ENCODE data around the gene NEDD4L.

NEDD4L gene

GRCh38 chr18:58361212-58361611, 317.2 kb downstream of the NEDD4L start:
- H3K27me3 ChIP-seq (ENCODE audit: insufficient read depth, low read length), result no peaks in the 10 kb centered on the region
- no peak overlapping the region for H2BK5ac ChIP-seq (ENCODE audit: low read depth, low read length, poor library complexity)
- no peak overlapping the region for H2BK12ac ChIP-seq (ENCODE audit: low read length)
- no peak overlapping the region for H4K8ac ChIP-seq (ENCODE audit: low read depth, low read length)
- no peaks in the 10 kb centered on the region for H3K79me2 ChIP-seq (ENCODE audit: control insufficient read depth, insufficient read depth, low read length, poor library complexity)
- no peak overlapping the region for H2AK5ac ChIP-seq (ENCODE audit: low read length)
- peaks cover 4% of the 10 kb centered on the region for H3K79me1 ChIP-seq (ENCODE audit: low read length)
- no CpG with 5 or more reads among the region's 5 CpGs for WGBS (ENCODE audit: extremely low coverage, insufficient coverage, insufficient read length)
- H2AFZ ChIP-seq (ENCODE audit: insufficient read depth, low read length, poor library complexity), result no peak overlapping the region
- H3K4me3 ChIP-seq (ENCODE audit: low read depth, low read length), result no peak overlapping the region
- no peak for DNase-seq
- H3K4me2 ChIP-seq (ENCODE audit: low read length), result no peak overlapping the region
- H3K18ac ChIP-seq (ENCODE audit: low read length), result no peak overlapping the region
- H3K27ac ChIP-seq (ENCODE audit: low read depth, low read length), result no peak overlapping the region
- H3K4ac ChIP-seq (ENCODE audit: low read depth, low read length), result no peak overlapping the region
- H3K4me1 ChIP-seq (ENCODE audit: control insufficient read depth in 1 of 2, insufficient read depth in 2 of 2, low read length in 2 of 2), result no peaks in the 10 kb centered on the region
- H2BK120ac ChIP-seq (ENCODE audit: insufficient read depth, low read length, poor library complexity), result no peak overlapping the region
- no peak overlapping the region for H4K91ac ChIP-seq (ENCODE audit: low read depth, low read length)
- peaks cover 8 to 20% of the 10 kb centered on the region in 2 experiments for H3K36me3 ChIP-seq (ENCODE audit: control insufficient read depth in 1 of 2, insufficient read depth in 2 of 2, low read length in 2 of 2)
- no peak overlapping the region for H4K12ac ChIP-seq (ENCODE audit: low read depth, low read length)
- no peak overlapping the region for H3K14ac ChIP-seq (ENCODE audit: low read length)
- H3K9ac ChIP-seq (ENCODE audit: low read length), result no peak overlapping the region
- no peak overlapping the region for H3K23ac ChIP-seq (ENCODE audit: low read length)
- H3K9me3 ChIP-seq (ENCODE audit: insufficient read depth, low read depth, low read length), result no peaks in the 10 kb centered on the region

GRCh38 chr18:58362027-58362575, 318.1 kb downstream of the NEDD4L start:
- Histone ChIP-seq H2BK12ac (ENCODE audit: low read length) (no peak overlapping the region), H3K79me2 (ENCODE audit: control insufficient read depth, insufficient read depth, low read length, poor library complexity) (no peaks in the 10 kb centered on the region)

GRCh38 chr18:58362829-58363271, 318.8 kb downstream of the NEDD4L start:
- H3K4me3 ChIP-seq (ENCODE audit: low read depth, low read length), result no peak overlapping the region
- no peak overlapping the region for H2AFZ ChIP-seq (ENCODE audit: insufficient read depth, low read length, poor library complexity)
- H3K79me1 ChIP-seq (ENCODE audit: low read length), result peaks cover 4% of the 10 kb centered on the region
- H2BK120ac ChIP-seq (ENCODE audit: insufficient read depth, low read length, poor library complexity), result no peak overlapping the region
- no peak overlapping the region for H3K9ac ChIP-seq (ENCODE audit: low read length)
- H3K23ac ChIP-seq (ENCODE audit: low read length), result no peak overlapping the region
- no peak overlapping the region for H3K18ac ChIP-seq (ENCODE audit: low read length)
- H2AK5ac ChIP-seq (ENCODE audit: low read length), result no peak overlapping the region
- H3K27ac ChIP-seq (ENCODE audit: low read depth, low read length), result no peak overlapping the region
- H3K4me1 ChIP-seq (ENCODE audit: control insufficient read depth in 1 of 2, insufficient read depth in 2 of 2, low read length in 2 of 2), result no peaks in the 10 kb centered on the region
- no peak overlapping the region for H3K4me2 ChIP-seq (ENCODE audit: low read length)
- no peak overlapping the region for H2BK5ac ChIP-seq (ENCODE audit: low read depth, low read length, poor library complexity)
- no peaks in the 10 kb centered on the region for H3K27me3 ChIP-seq (ENCODE audit: insufficient read depth, low read length)
- H4K12ac ChIP-seq (ENCODE audit: low read depth, low read length), result no peak overlapping the region
- H3K79me2 ChIP-seq (ENCODE audit: control insufficient read depth, insufficient read depth, low read length, poor library complexity), result no peaks in the 10 kb centered on the region
- no peak overlapping the region for H2BK12ac ChIP-seq (ENCODE audit: low read length)
- H4K8ac ChIP-seq (ENCODE audit: low read depth, low read length), result no peak overlapping the region
- DNase-seq, result no peak
- no peak overlapping the region for H4K91ac ChIP-seq (ENCODE audit: low read depth, low read length)
- no peak overlapping the region for H3K4ac ChIP-seq (ENCODE audit: low read depth, low read length)
- no peaks in the 10 kb centered on the region for H3K9me3 ChIP-seq (ENCODE audit: insufficient read depth, low read depth, low read length)
- peaks cover 11 to 29% of the 10 kb centered on the region in 2 experiments for H3K36me3 ChIP-seq (ENCODE audit: control insufficient read depth in 1 of 2, insufficient read depth in 2 of 2, low read length in 2 of 2)
- no peak overlapping the region for H3K14ac ChIP-seq (ENCODE audit: low read length)
- WGBS (ENCODE audit: extremely low coverage, insufficient coverage, insufficient read length), result no CpG with 5 or more reads among the region's 2 CpGs

More at GRCh38 chr18:58362027-58362575, 318.1 kb downstream of the NEDD4L start:
- Histone ChIP-seq H3K4me1 (ENCODE audit: control insufficient read depth in 1 of 2, insufficient read depth in 2 of 2, low read length in 2 of 2) (no peaks in the 10 kb centered on the region), H3K27me3 (ENCODE audit: insufficient read depth, low read length) (no peaks in the 10 kb centered on the region), H3K9ac (ENCODE audit: low read length) (no peak overlapping the region), H4K12ac (ENCODE audit: low read depth, low read length) (no peak overlapping the region), H3K4ac (ENCODE audit: low read depth, low read length) (no peak overlapping the region), H3K23ac (ENCODE audit: low read length) (no peak overlapping the region), H3K36me3 (ENCODE audit: control insufficient read depth in 1 of 2, insufficient read depth in 2 of 2, low read length in 2 of 2) (peaks cover 11 to 28% of the 10 kb centered on the region in 2 experiments), H2AFZ (ENCODE audit: insufficient read depth, low read length, poor library complexity) (no peak overlapping the region), H3K79me1 (ENCODE audit: low read length) (peaks cover 4% of the 10 kb centered on the region), H2BK120ac (ENCODE audit: insufficient read depth, low read length, poor library complexity) (no peak overlapping the region), H3K4me3 (ENCODE audit: low read depth, low read length) (no peak overlapping the region), H3K9me3 (ENCODE audit: insufficient read depth, low read depth, low read length) (no peaks in the 10 kb centered on the region), H3K4me2 (ENCODE audit: low read length) (no peak overlapping the region), H3K27ac (ENCODE audit: low read depth, low read length) (no peak overlapping the region), H3K14ac (ENCODE audit: low read length) (no peak overlapping the region), H2BK5ac (ENCODE audit: low read depth, low read length, poor library complexity) (no peak overlapping the region), H4K8ac (ENCODE audit: low read depth, low read length) (no peak overlapping the region), H2AK5ac (ENCODE audit: low read length) (no peak overlapping the region), H4K91ac (ENCODE audit: low read depth, low read length) (no peak overlapping the region), H3K18ac (ENCODE audit: low read length) (no peak overlapping the region)
- DNase-seq, result peak in 1 of 2 donors; percentile 41
- WGBS (ENCODE audit: extremely low coverage, insufficient coverage, insufficient read length), result no CpG with 5 or more reads among the region's 8 CpGs

- WGBS (ENCODE audit: extremely low coverage, insufficient coverage, insufficient read length), result no CpG with 5 or more reads among the region's 6 CpGs
These were observed 319.9 kb downstream of the NEDD4L start for GRCh38 chr18:58363767-58364540.

More at GRCh38 chr18:58363767-58364540, 319.9 kb downstream of the NEDD4L start:
- H2BK120ac ChIP-seq (ENCODE audit: insufficient read depth, low read length, poor library complexity), result no peak overlapping the region
- H4K91ac ChIP-seq (ENCODE audit: low read depth, low read length), result no peak overlapping the region
- no peak overlapping the region for H3K27ac ChIP-seq (ENCODE audit: low read depth, low read length)
- H3K23ac ChIP-seq (ENCODE audit: low read length), result no peak overlapping the region
- H2BK12ac ChIP-seq (ENCODE audit: low read length), result no peak overlapping the region
- H2AK5ac ChIP-seq (ENCODE audit: low read length), result no peak overlapping the region
- H3K18ac ChIP-seq (ENCODE audit: low read length), result no peak overlapping the region
- H3K79me1 ChIP-seq (ENCODE audit: low read length), result peaks cover 4% of the 10 kb centered on the region
- no peak overlapping the region for H2AFZ ChIP-seq (ENCODE audit: insufficient read depth, low read length, poor library complexity)
- H3K4ac ChIP-seq (ENCODE audit: low read depth, low read length), result no peak overlapping the region
- no peaks in the 10 kb centered on the region for H3K27me3 ChIP-seq (ENCODE audit: insufficient read depth, low read length)
- no peak overlapping the region for H3K4me3 ChIP-seq (ENCODE audit: low read depth, low read length)
- no peaks in the 10 kb centered on the region for H3K79me2 ChIP-seq (ENCODE audit: control insufficient read depth, insufficient read depth, low read length, poor library complexity)
- no peak overlapping the region for H4K8ac ChIP-seq (ENCODE audit: low read depth, low read length)
- peak in 1 of 2 donors; percentile 22 for DNase-seq
- no peak overlapping the region for H4K12ac ChIP-seq (ENCODE audit: low read depth, low read length)
- no peak overlapping the region for H3K14ac ChIP-seq (ENCODE audit: low read length)
- no peak overlapping the region for H3K4me2 ChIP-seq (ENCODE audit: low read length)
- peaks cover 11 to 30% of the 10 kb centered on the region in 2 experiments for H3K36me3 ChIP-seq (ENCODE audit: control insufficient read depth in 1 of 2, insufficient read depth in 2 of 2, low read length in 2 of 2)
- H3K9me3 ChIP-seq (ENCODE audit: insufficient read depth, low read depth, low read length), result no peaks in the 10 kb centered on the region
- no peak overlapping the region for H2BK5ac ChIP-seq (ENCODE audit: low read depth, low read length, poor library complexity)
- no peaks in the 10 kb centered on the region for H3K4me1 ChIP-seq (ENCODE audit: control insufficient read depth in 1 of 2, insufficient read depth in 2 of 2, low read length in 2 of 2)
- H3K9ac ChIP-seq (ENCODE audit: low read length), result no peak overlapping the region

Data from trophoblast cell (in vitro differentiated cells and primary cell).